Measurements from ENCODE around the gene POLR1C. TPM values are rescaled to one million over a fixed set of nuclear protein-coding genes. Genes with fewer than 3 reads are reported as not detected.
"Not testable (repeated sequence)": the region's sequence is repeated elsewhere in the genome, so short reads cannot be mapped to it uniquely, and the experiment has no call there.

The POLR1C gene
- total RNA-seq = 28.5 TPM
- long read RNA-seq, transcript POLR1C-203 (9 exons, 1,355 nt) = major isoform, 5 of 31 reads
- long read RNA-seq, partial matches to known transcripts = 5 of 31 reads
- long read RNA-seq, other reads (novel, unspliced or antisense) = 17 of 31 reads

DNA sequence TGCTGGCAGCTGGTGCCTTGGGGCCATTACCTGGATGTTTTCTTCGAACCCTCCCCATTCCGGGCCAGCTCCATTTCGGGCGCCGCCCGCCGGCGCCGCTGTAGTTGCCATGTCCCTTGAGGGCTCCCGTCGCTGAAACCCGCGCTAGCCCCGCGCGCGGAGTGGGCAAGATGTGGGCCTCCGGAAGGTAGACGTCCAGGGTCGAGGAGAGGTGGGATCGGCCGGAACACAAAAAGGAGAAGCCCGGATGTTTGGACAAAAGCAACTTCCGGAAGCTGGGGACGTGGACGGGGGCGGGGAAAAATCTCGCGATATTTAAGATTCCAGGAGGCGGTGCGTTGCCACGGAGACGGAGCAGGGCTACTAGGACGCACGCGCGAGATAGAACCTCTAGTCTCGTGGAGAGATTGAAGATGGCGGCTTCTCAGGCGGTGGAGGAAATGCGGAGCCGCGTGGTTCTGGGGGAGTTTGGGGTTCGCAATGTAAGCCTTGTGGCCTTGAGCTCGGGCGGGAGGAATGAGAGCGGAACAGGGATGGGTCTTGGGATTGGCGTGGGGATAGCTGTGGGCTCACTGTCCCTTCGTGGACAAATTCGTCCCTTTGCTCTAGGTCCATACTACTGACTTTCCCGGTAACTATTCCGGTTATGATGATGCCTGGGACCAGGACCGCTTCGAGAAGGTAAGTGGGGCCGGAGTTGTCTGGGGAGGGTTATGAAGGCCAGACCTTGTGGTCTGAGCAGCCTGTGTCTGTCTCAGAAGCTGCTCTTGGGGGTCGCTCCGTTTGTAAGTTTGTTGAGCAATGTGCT, at the start of gene POLR1C, which contains the start of gene YIPF3:
Gene POLR1C, plus strand, starts transcription at position 393 of the 808 bp plus-strand sequence. Its CDS starts 21 bp downstream, at position 414.
Gene YIPF3, minus strand, starts transcription at position 230 of the 808 bp plus-strand sequence. Its CDS starts 119 bp downstream, at position 111.
- TF ChIP-seq CTCF (IDR thresholded peaks at IDR 0.05) = no peak
- intact Hi-C loops (cut with DNase I) = no loop called here
- peaks cover 37% of the 10 kb centered on the region for H3K4me1 ChIP-seq
- peak within 1 kb of the TSS; percentile 99 for H3K4me3 ChIP-seq
- no peaks in the 10 kb centered on the region for H3K9me3 ChIP-seq
- H3K27ac ChIP-seq = peak within 1 kb of the TSS; percentile 85
- ATAC-seq = peak; percentile 96
- peaks cover 65% of the 10 kb centered on the region for H3K36me3 ChIP-seq
- no peaks in the 10 kb centered on the region for H3K27me3 ChIP-seq
- DNase-seq = peak; percentile 97

DNA sequence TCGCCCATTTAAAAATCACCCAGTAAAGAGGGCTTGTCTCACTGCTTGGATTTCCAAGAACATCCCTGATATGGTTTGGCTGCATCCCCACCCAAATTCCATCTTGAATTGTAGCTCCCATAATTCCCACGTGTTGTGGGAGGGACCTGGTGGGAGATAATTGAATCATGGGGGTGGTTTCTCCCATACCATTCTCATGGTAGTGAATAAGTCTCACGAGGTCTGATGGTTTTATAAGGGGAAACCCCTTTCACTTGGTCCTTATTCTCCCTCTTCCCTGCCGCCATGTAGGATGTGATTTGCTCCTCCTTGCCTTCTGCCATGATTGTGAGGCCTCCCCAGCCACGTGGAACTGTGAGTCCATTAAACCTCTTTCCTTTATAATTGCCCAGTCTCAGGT, 49.6 kb upstream of the POLR1C start:
- intact Hi-C loops (cut with DNase I); DNase-seq; H3K36me3 ChIP-seq; H3K4me1 ChIP-seq; H3K9me3 ChIP-seq; H3K4me3 ChIP-seq; H3K27ac ChIP-seq; ATAC-seq: not testable (repeated sequence)
- peaks cover 26% of the 10 kb centered on the region for H3K27me3 ChIP-seq

GRCh38 chr6:43467752-43468151, 49.1 kb upstream of the POLR1C start:
- TF ChIP-seq CTCF (IDR thresholded peaks at IDR 0.05) = no peak
- ATAC-seq = no peak

DNA sequence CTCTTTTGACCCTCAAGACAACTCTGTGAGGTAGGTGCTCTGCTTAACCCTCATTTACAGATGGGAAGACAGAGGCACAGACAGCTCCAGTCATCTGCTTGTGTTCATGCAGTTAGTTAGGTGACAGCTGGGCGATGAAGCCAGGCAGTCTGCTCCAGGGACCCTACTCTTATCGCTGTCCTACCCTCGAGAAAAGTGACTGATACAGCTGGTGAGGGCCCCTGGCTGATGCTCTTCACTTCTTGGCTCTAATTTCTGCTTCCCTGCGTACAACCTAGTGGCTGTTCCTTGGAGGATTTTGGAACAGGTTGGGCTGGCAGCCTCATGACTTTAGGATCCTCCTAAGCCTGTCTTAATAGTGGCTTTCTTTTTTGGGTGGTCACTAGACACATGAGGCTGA, 48.6 kb upstream of the POLR1C start:
- intact Hi-C loops (cut with DNase I) = no loop called here
- H3K36me3 ChIP-seq = no peaks in the 10 kb centered on the region
- DNase-seq = no peak
- H3K4me3 ChIP-seq = no peak overlapping the region
- no peaks in the 10 kb centered on the region for H3K4me1 ChIP-seq
- H3K27me3 ChIP-seq = peaks cover 21% of the 10 kb centered on the region
- ATAC-seq = no peak
- no peaks in the 10 kb centered on the region for H3K9me3 ChIP-seq
- TF ChIP-seq CTCF (IDR thresholded peaks at IDR 0.05) = no peak
- H3K27ac ChIP-seq = no peak overlapping the region

More at GRCh38 chr6:43467752-43468151, 49.1 kb upstream of the POLR1C start:
- H3K4me1 ChIP-seq = no peaks in the 10 kb centered on the region
- no peaks in the 10 kb centered on the region for H3K36me3 ChIP-seq
- DNase-seq = no peak
- intact Hi-C loops (cut with DNase I) = no loop called here
- no peaks in the 10 kb centered on the region for H3K9me3 ChIP-seq
- no peak overlapping the region for H3K27ac ChIP-seq
- peaks cover 25% of the 10 kb centered on the region for H3K27me3 ChIP-seq
- H3K4me3 ChIP-seq = no peak overlapping the region

DNA sequence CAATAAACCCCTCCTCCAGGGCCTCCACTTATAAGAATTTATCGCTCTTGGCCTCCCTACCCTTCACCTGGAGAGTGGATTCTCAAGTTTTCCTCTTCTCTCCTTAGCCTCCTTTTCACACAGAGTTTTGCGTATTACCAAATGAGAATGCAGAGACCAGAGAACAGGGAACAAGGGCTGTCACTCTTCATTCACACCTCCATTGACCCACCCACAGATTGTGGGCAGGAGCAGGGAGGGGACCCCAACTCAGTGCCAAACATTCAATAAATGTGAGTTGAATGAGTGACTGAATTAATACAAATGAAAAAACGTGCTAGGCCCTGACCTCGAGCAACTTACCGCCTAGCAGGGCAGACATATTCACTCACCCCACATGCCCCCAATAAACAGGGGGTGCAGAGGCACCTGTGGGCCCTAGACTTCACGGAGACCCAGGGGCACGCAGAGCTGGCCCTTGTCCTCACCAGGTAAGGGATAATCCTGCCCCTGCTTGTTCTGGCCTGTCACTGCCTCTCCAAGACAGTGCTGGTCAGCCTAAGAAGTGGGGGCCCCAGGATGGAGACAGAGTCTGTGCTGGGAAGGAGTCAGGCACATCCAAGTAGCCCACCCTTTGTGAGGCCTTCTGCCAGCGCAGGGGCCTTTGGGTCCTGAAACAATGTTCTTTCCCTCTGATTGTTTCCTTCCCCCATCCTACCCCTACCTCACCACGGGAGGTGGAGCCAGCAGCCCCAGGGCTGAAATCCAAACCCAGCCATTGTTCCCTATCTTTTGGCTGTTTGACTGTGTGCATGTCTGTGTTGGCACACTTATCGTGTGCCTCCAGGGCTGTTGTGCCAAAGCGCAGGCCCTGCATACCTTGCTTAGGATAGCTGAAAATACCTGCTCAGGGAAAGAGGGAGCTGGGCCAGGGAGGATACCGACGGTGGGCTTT, 47.9 kb upstream of the POLR1C start:
- DNase-seq = no peak
- Histone ChIP-seq H3K4me1 (no peaks in the 10 kb centered on the region), H3K36me3 (no peaks in the 10 kb centered on the region), H3K4me3 (no peak overlapping the region), H3K27me3 (peaks cover 14% of the 10 kb centered on the region), H3K9me3 (no peaks in the 10 kb centered on the region), H3K27ac (no peak overlapping the region)
- TF ChIP-seq CTCF (IDR thresholded peaks at IDR 0.05) = no peak
- ATAC-seq = no peak
- intact Hi-C loops (cut with DNase I) = no loop called here

Data from upper lobe of right lung (tissue), 1 donor.